HG03521 (cell line): ENCODE data around the gene NEU3.
"Not testable (repeated sequence)": the region's sequence is repeated elsewhere in the genome, so short reads cannot be mapped to it uniquely, and the experiment has no call there.

ENCODE experiments used
- ATAC-seq: cut with Tn5 transposase; IDR thresholded peaks from one replicate; pipeline ENCODE4 v1.9.1; 2021; ENCODE audit warnings: mild to moderate bottlenecking, moderate library complexity; ENCODE audit not compliant: unreplicated experiment

The NEU3 gene

GRCh38 chr11:74981888-74982287 lies 6.8 kb upstream of the NEU3 start:
- ATAC-seq, result no peak

DNA sequence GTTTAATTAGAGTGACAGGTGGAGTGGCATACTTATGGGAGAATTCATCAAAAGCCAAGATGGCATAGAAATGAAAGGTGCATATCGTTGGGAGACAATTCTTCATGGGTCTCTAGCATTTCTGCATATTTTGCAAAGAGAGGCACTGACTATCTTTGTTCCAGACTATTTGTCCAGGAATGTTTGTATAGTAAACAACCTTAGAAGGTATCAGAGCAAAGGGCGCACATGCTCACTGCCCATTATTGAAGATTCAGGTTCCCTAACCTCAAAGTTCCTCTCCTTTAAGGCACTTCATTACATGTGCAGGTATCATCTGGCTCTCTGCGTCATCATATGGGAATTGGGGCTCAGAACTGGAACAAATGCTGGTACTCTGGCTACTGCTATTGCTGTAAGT lies 4.7 kb upstream of the NEU3 start:
- no peak for ATAC-seq

DNA sequence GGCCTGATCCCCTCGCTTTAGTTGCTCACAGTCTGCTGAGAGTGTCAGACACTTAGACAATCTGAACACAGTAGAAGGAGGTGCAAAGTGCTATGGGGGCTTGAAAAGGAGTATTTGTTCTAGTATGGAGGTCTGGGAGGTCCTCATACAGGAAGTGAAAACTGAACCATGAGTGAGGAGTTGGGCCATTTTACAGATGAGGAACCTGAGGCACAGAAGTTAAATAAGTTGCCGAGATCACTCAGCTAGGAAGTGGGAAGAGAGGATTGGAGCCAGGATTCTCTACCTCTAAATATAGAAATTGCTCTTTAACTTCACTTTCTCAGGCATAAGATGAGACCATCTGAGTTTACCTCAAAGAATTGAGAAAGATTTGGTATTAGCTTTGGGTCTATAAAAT lies 4.0 kb upstream of the NEU3 start:
- no peak for ATAC-seq

DNA sequence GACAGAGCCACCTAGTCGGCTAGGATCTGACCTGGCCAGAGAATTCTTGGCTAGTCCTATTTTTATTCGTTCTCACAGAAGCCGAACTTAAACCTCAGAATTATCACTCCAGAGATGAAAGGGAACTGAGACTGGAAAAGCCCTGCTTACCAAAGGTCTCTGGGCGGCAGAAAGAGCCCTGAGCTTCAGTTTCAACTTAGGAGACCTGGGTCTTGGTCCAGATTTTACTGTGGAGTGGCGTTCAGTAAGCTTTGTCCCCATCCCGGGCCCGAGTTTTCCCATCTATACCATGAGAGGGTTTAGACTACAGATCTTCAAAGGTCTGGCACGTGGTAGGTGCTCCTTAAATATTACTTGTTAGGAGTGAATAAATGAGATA lies 516 bp downstream of the NEU3 start:
- ATAC-seq, result no peak

GRCh38 chr11:74990150-74990549 lies 1.4 kb downstream of the NEU3 start:
- not testable (repeated sequence) for ATAC-seq

DNA sequence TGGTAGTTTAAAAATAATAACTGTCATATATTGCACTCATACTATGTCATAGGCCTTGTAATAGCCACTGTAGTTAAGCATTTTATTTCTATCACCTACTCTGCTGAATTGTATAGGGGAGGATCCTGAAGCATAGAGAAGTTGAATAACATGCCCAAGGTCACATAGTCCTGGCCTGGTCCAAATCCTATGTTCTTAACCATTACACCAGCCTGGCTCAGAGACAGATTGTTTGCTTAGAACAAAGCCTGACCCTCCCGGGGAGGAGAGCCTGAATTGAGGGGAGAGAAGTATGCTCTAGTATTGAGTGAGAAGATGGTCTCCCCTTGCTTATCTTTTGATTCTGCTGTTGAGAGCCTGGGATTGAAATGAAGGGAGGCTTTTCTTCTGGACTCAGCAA lies 2.2 kb downstream of the NEU3 start:
- ATAC-seq, result no peak

GRCh38 chr11:74992852-74993251 lies 4.1 kb downstream of the NEU3 start:
- ATAC-seq, result no peak

DNA sequence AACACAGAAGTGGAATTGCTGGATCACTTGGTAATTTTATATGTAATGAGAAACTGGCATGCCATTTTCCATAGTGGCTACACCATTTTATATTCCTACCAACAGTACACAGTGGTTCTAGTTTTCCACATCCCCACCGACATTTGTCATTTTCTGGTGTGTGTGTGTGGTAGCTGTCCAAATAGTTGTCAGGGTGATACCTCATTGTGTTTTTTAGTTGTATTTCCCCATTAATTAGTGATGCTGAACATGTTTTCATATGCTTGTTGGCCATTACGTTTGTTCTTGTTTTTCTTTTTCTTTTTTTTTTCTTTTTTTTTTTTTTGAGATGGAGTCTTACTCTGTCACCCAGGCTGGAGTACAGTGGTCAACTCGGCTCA lies 12.2 kb downstream of the NEU3 start:
- no peak for ATAC-seq

DNA sequence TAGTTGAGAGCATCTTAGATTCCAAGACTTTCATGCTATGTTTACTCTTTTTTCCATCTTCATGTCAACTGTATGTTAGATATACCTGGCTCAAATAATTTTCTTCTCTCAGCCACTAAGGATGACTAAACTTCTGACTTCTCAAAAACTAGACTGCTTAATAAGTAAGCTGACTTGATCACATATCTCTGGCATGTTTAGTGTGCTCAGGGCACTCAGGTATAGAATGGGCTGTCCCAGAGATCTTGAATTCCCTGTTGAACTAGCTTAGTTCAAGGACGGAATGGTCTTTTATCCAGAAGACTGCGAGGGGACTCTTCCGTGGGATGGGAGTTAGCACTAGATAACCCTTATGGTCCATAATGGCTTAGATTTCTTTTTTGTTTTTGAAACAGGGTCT lies 13.0 kb downstream of the NEU3 start:
- ATAC-seq, result no peak

DNA sequence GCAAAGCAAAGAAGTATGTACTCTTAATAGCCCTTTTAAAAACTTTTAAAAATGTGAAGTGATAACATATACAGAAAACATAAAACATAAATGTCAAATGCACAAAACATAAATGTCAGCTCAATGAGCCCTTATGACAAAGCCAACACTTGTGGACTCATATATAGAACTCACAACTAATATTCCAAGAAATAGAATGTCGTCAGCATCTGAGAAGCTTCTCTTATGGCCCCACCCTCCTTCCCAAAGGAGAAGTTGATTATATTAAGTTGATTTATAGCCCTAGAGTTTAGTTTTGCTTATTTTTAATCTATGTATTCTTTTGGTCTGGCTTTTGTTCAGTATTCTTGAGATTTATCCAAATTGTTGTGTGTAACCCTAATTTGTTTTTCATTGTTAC lies 13.8 kb downstream of the NEU3 start:
- no peak for ATAC-seq

- ATAC-seq, result no peak
Observed at GRCh38 chr11:75004215-75004614, 15.5 kb downstream of the NEU3 start.

DNA sequence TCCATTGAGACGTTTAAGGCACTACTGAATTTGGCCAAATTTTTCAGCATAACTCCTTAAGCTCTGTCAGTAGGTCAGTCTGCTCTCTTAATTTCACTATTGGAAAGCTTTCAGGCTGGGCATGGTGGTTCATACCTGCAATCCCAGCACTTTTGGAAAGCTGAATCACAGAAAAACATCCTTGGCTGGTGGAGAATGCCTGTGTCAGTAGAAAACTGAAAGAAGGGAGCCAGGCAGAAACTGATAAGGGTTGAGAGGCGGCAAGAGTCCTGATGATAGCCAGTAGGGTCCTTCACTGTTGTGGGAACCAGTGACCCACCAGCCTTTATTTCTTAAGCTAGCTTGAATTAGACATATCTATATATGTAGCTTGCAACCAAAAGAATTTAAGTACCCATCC lies 22.6 kb downstream of the NEU3 start:
- ATAC-seq, result no peak

GRCh38 chr11:75011872-75012271 lies 23.1 kb downstream of the NEU3 start:
- no peak for ATAC-seq

GRCh38 chr11:75013051-75013450 lies 24.3 kb downstream of the NEU3 start:
- no peak for ATAC-seq

DNA sequence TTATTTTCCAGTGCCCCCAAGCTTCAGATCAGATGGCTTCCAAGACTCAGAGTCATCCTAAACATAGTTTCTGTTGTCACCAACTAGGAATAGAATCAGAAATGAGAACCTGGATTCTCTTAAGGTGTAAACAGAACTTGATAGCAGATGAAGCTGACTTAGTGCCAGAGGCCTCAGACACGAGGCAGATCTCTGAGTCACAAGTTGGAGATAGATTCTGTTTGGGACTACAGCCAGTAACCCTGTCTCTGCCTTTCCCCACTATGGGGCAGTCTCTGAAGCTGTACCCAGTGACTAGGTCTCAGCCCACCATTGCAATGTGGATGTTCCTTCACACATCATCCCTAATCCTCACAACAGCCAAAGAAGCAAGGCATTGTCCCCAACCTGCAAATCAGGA lies 25.4 kb downstream of the NEU3 start:
- ATAC-seq, result no peak

DNA sequence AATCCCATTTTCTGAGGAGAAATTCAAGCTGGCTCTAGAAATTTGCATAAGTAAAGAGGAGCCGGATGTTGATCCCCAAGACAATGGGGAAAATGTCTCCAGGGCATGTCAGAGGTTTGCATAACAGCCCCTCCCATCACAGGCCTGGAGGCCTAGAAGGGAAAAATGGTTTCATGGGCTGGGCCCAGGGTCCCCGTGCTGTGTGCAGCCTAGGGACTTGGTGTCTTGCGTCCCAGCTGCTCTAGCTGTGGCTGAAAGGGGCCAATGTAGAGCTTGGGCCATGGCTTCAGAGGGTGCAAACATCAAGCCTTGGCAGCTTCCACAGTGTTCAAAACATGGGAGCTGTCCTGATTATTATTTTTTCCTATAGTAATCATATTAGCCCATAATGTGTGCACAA lies 30.5 kb downstream of the NEU3 start:
- not testable (repeated sequence) for ATAC-seq

GRCh38 chr11:75020328-75020727 lies 31.6 kb downstream of the NEU3 start:
- ATAC-seq, result not testable (repeated sequence)

GRCh38 chr11:75022296-75022695 lies 33.6 kb downstream of the NEU3 start:
- ATAC-seq, result no peak

- ATAC-seq, result peak; percentile 53
Observed at GRCh38 chr11:75022759-75023396, 34.1 kb downstream of the NEU3 start.

DNA sequence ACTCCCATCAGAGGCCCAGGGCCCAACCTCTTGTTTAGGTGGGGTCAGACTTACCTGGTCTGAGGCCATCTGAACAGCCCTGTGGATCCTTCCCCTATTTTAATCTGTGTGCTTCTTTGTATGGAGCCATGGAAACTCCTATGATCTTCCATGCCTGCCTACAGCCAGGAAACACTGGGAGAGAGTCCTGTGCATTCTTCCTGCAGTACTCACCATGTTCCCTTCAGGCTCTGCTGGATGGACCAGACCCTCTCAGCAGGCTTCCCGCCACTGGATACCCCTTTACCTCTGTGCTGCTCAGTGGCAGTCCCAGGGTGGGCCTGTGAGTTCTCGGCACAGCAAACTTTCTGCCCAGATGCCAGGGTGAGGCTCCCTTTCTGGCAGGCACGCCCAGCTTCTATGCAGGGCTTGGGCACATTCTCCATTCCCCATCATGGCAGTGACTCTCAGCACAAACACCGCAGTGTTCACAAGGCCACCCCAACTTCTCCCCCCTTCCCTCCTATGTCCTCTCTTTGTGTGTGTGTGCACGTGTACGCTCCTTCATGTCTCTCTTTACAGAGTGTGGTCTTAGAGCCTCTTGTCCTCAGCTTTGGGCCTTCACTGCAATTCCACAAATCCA lies 34.8 kb downstream of the NEU3 start:
- ATAC-seq, result no peak

- no peak for ATAC-seq
Observed at GRCh38 chr11:75024068-75024449, 35.3 kb downstream of the NEU3 start.

DNA sequence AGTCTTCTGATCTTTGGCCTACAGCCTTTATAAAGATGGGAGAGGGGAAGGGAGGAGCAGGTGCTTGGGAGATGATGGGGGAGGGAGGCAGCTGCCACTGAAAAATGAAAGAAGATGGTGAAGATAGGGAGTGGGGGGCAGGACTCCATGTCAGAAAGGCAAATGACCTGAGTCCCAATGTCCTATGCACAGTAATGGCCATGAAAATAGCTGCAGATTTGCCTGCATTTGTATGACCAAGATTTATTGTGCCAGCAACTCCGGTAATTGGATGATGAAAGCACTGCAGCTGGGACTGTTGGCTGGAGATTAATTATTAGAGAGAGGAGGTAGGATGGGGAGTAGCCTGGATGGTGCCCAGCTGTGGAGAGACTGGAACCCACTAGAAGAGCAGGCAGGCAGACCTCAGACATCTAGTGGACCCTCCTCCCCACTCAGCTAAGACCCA lies 36.1 kb downstream of the NEU3 start:
- ATAC-seq, result no peak

DNA sequence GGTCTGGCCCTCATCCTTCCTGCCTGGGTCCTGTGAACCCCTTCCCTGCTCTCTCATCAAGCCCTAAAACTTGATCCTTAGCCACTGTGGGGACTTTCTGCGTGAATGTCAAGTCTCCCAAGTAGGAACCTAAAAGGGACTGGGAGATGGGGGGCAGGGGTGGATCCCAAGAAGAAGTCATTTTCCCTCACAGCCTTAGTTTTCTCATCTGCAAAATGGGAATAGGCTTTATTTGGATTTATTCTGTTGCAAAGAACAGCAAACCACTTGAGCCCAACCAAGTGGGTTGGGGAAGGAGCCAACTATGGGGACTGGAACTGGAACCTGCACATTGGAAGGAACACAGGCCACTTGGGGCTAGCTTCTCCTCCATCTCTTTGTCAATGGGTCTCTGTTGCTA lies 36.8 kb downstream of the NEU3 start:
- no peak for ATAC-seq
